ENCODE measurements around the gene KLHL3. TPM values are rescaled to one million over a fixed set of nuclear protein-coding genes. Genes with fewer than 3 reads are reported as not detected.

KLHL3 gene
- total RNA-seq, 1 experiment from 2014 or later: 3.5 TPM

DNA sequence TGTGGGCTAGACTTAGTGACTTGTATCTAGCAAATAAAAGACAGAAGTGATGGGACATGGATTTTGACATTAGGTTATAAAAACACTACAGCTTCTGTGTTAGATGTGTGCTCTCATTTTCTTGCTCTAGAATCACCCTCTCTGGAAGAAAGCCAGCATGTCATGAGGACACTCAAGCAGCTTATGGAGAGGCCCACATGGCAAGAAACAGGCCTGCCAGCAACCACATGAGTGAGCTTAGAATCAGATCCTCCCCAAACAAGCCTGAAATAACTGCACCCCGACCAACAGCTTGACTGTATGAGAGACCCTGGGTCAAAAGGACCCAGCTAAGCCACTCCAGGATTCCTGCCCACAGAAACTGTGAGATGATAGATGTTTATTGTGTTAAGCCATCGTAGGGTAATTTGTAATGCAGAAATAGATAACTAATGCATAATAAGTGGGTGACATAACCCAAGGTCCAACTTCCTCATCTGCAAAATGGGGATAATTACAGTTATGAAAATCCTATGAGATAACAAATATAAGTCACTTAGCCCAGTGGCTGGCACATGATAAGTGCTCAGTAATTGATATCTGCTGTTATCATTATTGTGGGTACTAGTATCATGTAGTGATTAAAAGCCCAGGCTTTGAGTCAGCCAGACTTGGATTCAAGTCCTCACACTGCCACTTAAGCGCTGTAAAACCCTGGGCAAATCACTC is 86.5 kb downstream of the KLHL3 start:
- no peak for DNase-seq
- POLR2A ChIA-PET: no interaction called here
- H3K27me3 ChIP-seq (replicated peaks; ENCODE audit: control insufficient read depth, insufficient read depth, low read length): no peaks in the 10 kb centered on the region; the same call in 1 of the 2 replicates

DNA sequence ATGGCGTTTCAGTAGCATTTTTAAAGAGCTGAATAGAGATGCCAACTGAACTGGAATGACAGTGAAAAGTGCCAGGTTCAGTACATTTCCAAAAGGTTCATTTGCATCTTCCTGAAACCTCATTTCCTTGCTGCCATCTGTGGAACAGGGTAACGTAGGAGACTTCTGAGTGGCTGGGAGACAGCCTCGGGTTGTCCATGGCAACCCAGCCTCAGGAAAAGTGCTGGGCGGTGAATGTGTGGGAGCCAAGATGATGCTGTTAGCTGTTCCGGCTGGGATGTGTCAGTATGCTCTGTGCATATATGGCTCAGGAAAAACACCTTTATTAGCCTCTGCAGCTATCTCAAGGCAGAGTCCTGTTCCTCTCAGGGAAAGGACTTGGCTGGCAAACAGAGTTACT is 87.5 kb downstream of the KLHL3 start:
- TF ChIP-seq, protein P1, sequence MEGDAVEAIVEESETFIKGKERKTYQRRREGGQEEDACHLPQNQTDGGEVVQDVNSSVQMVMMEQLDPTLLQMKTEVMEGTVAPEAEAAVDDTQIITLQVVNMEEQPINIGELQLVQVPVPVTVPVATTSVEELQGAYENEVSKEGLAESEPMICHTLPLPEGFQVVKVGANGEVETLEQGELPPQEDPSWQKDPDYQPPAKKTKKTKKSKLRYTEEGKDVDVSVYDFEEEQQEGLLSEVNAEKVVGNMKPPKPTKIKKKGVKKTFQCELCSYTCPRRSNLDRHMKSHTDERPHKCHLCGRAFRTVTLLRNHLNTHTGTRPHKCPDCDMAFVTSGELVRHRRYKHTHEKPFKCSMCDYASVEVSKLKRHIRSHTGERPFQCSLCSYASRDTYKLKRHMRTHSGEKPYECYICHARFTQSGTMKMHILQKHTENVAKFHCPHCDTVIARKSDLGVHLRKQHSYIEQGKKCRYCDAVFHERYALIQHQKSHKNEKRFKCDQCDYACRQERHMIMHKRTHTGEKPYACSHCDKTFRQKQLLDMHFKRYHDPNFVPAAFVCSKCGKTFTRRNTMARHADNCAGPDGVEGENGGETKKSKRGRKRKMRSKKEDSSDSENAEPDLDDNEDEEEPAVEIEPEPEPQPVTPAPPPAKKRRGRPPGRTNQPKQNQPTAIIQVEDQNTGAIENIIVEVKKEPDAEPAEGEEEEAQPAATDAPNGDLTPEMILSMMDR (IDR thresholded peaks at IDR 0.05; ENCODE audit: insufficient read depth in 1 of 2, low read depth in 1 of 2, low read length in 1 of 2, severe bottlenecking in 1 of 2, unreplicated experiment in 1 of 2): no peak
- intact Hi-C loops (cut with micrococcal nuclease; ENCODE audit: unreplicated experiment): no loop called here
- no peaks in the 10 kb centered on the region for H3K4me1 Mint-ChIP-seq (ENCODE audit: low read depth, unreplicated experiment)
- H3K9me3 ChIP-seq: peaks cover 15% of the 10 kb centered on the region
- ChIA-PET CTCF (no interaction called here), POLR2A (no interaction called here)
- no peaks in the 10 kb centered on the region for H3K4me1 ChIP-seq
- H3K27me3 Mint-ChIP-seq (ENCODE audit: insufficient read depth, unreplicated experiment): peaks cover 10% of the 10 kb centered on the region
- no peaks in the 10 kb centered on the region for H3K36me3 Mint-ChIP-seq (ENCODE audit: insufficient read depth, unreplicated experiment)
- H3K27ac Mint-ChIP-seq (ENCODE audit: unreplicated experiment): no peak overlapping the region
- H3K27me3 ChIP-seq (replicated peaks; ENCODE audit: control insufficient read depth, insufficient read depth, low read length): no peaks in the 10 kb centered on the region; the same call in 1 of the 2 replicates
- no peak for DNase-seq
- no peaks in the 10 kb centered on the region for H3K36me3 ChIP-seq (ENCODE audit: control insufficient read depth, insufficient read depth, low read length)
- BruUV-seq (replicated peaks): no TSS peak
- no peak overlapping the region for H3K4me3 Mint-ChIP-seq (ENCODE audit: unreplicated experiment)
- H3K9me3 Mint-ChIP-seq (ENCODE audit: unreplicated experiment): no peaks in the 10 kb centered on the region
- no peak overlapping the region for H3K4me3 ChIP-seq (ENCODE audit: low read depth, low read length)

More for the DNA sequence above, 86.5 kb downstream of the KLHL3 start:
- no peak overlapping the region for H3K4me3 Mint-ChIP-seq (ENCODE audit: unreplicated experiment)
- H3K9me3 Mint-ChIP-seq (ENCODE audit: unreplicated experiment): no peaks in the 10 kb centered on the region
- intact Hi-C loops (cut with micrococcal nuclease; ENCODE audit: unreplicated experiment): no loop called here
- TF ChIP-seq, protein P1 (IDR thresholded peaks at IDR 0.05; ENCODE audit: insufficient read depth in 1 of 2, low read depth in 1 of 2, low read length in 1 of 2, severe bottlenecking in 1 of 2, unreplicated experiment in 1 of 2): no peak
- H3K4me1 Mint-ChIP-seq (ENCODE audit: low read depth, unreplicated experiment): no peaks in the 10 kb centered on the region
- peaks cover 10% of the 10 kb centered on the region for H3K27me3 Mint-ChIP-seq (ENCODE audit: insufficient read depth, unreplicated experiment)
- no peak overlapping the region for H3K27ac Mint-ChIP-seq (ENCODE audit: unreplicated experiment)
- H3K36me3 Mint-ChIP-seq (ENCODE audit: insufficient read depth, unreplicated experiment): no peaks in the 10 kb centered on the region
- Histone ChIP-seq H3K4me1 (no peaks in the 10 kb centered on the region), H3K4me3 (ENCODE audit: low read depth, low read length) (no peak overlapping the region), H3K36me3 (ENCODE audit: control insufficient read depth, insufficient read depth, low read length) (no peaks in the 10 kb centered on the region), H3K9me3 (peaks cover 13% of the 10 kb centered on the region)
- no TSS peak for BruUV-seq (replicated peaks)
- CTCF ChIA-PET: no interaction called here

DNA sequence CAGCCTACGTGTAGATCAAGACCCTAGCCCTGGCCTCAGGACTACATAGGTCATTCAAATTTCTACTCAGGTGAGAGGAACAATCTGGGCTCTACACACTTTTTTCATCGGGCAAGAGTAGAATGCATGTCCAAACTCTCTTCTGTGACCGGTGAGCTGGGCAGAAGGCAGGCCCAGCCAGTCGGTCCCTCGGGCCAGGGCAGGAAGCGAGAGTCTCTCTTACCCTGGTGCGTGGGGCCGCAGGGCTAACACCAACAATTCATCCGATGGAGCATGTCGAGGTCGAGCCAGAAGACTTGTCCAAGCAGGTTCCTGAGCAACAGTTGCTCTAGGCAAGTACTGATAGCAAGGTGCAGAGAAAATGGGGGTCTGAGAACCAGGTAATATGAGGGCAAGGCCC is 88.5 kb downstream of the KLHL3 start:
- no peaks in the 10 kb centered on the region for H3K4me1 ChIP-seq
- CTCF ChIA-PET: no interaction called here
- no peaks in the 10 kb centered on the region; the same call in 1 of the 2 replicates for H3K27me3 ChIP-seq (replicated peaks; ENCODE audit: control insufficient read depth, insufficient read depth, low read length)
- no TSS peak for BruUV-seq (replicated peaks)
- POLR2A ChIA-PET: no interaction called here
- Mint-ChIP-seq H3K27me3 (ENCODE audit: insufficient read depth, unreplicated experiment) (peaks cover 9% of the 10 kb centered on the region), H3K36me3 (ENCODE audit: insufficient read depth, unreplicated experiment) (no peaks in the 10 kb centered on the region), H3K9me3 (ENCODE audit: unreplicated experiment) (no peaks in the 10 kb centered on the region), H3K4me1 (ENCODE audit: low read depth, unreplicated experiment) (no peaks in the 10 kb centered on the region), H3K4me3 (ENCODE audit: unreplicated experiment) (no peak overlapping the region), H3K27ac (ENCODE audit: unreplicated experiment) (no peak overlapping the region)
- peaks cover 15% of the 10 kb centered on the region for H3K9me3 ChIP-seq
- intact Hi-C loops (cut with micrococcal nuclease; ENCODE audit: unreplicated experiment): no loop called here
- no peaks in the 10 kb centered on the region for H3K36me3 ChIP-seq (ENCODE audit: control insufficient read depth, insufficient read depth, low read length)
- no peak overlapping the region for H3K4me3 ChIP-seq (ENCODE audit: low read depth, low read length)
- no peak for DNase-seq
- TF ChIP-seq, protein P1 (IDR thresholded peaks at IDR 0.05; ENCODE audit: insufficient read depth in 1 of 2, low read depth in 1 of 2, low read length in 1 of 2, severe bottlenecking in 1 of 2, unreplicated experiment in 1 of 2): no peak

Data from Caco-2 (cell line).